Astrocyte (in vitro differentiated cells and primary cell): ENCODE data around the gene MUC6. TPM values are rescaled to one million over a fixed set of nuclear protein-coding genes. Genes with fewer than 3 reads are reported as not detected.
A peak's percentile ranks its signal among the peaks of the same experiment; 100 is the strongest.

Experiments
- DNase-seq: peaks from one replicate; pipeline ENCODE4 v3.0.0-alpha.2; 2010; ENCODE audit warnings: low read depth
- FAIRE-seq: peaks from 2 replicates; lab custom pipeline; 2011; peaks lifted over from hg19 to GRCh38; lab: Jason Lieb, UNC
- H2AFZ ChIP-seq: 2 replicates; pipeline ENCODE4 v1.6.0; 2012; ENCODE audit warnings: low read depth, low read length, inconsistent platforms
- H3K27ac ChIP-seq: 2 replicates; pipeline ENCODE4 v1.5.1; 2011; ENCODE audit warnings: low read depth, low read length, inconsistent platforms
- H3K27me3 ChIP-seq: 2 replicates; pipeline ENCODE4 v1.6.0; 2011; ENCODE audit warnings: low read length, inconsistent platforms; ENCODE audit not compliant: insufficient read depth
- H3K36me3 ChIP-seq: 2 replicates; pipeline ENCODE4 v1.5.1; 2011; ENCODE audit warnings: low read length, inconsistent platforms; ENCODE audit not compliant: insufficient read depth
- H3K4me1 ChIP-seq: 2 replicates; pipeline ENCODE4 v1.5.1; 2011; ENCODE audit warnings: low read length, inconsistent platforms; ENCODE audit not compliant: insufficient read depth
- H3K4me2 ChIP-seq: 2 replicates; pipeline ENCODE4 v1.6.0; 2012; ENCODE audit warnings: low read length, inconsistent platforms
- H3K4me3 ChIP-seq: 2 replicates; pipeline ENCODE4 v1.5.1; 2011; ENCODE audit warnings: low read depth, mild to moderate bottlenecking, low read length, inconsistent platforms; ENCODE audit not compliant: insufficient read depth
- H3K79me2 ChIP-seq: 2 replicates; pipeline ENCODE4 v1.6.0; 2012; ENCODE audit warnings: mild to moderate bottlenecking, low read length, inconsistent platforms; ENCODE audit not compliant: insufficient read depth
- H3K9ac ChIP-seq: 2 replicates; pipeline ENCODE4 v1.6.0; 2012; ENCODE audit warnings: mild to moderate bottlenecking, low read length, inconsistent platforms
- H3K9me3 ChIP-seq: 2 replicates; pipeline ENCODE4 v1.5.1; 2012; ENCODE audit warnings: low read depth, mild to moderate bottlenecking, low read length, inconsistent platforms; ENCODE audit not compliant: insufficient read depth
- H4K20me1 ChIP-seq: 2 replicates; pipeline ENCODE4 v1.6.0; 2012; ENCODE audit warnings: low read length, inconsistent platforms; ENCODE audit not compliant: insufficient read depth
- H3K27ac Mint-ChIP-seq: one replicate; pipeline ENCODE4 v1.8.0; 2021; ENCODE audit warnings: mild to moderate bottlenecking, mixed read lengths; ENCODE audit not compliant: unreplicated experiment
- H3K27me3 Mint-ChIP-seq: one replicate; pipeline ENCODE4 v1.8.0; 2021; ENCODE audit warnings: low read depth, mixed read lengths; ENCODE audit not compliant: unreplicated experiment
- H3K36me3 Mint-ChIP-seq: one replicate; pipeline ENCODE4 v1.8.0; 2021; ENCODE audit warnings: low read depth, mixed read lengths; ENCODE audit not compliant: unreplicated experiment
- H3K4me1 Mint-ChIP-seq: one replicate; pipeline ENCODE4 v1.8.0; 2021; ENCODE audit warnings: low read depth, mixed read lengths; ENCODE audit not compliant: unreplicated experiment
- H3K4me3 Mint-ChIP-seq: one replicate; pipeline ENCODE4 v1.8.0; 2021; ENCODE audit warnings: mild to moderate bottlenecking, moderate library complexity, mixed read lengths; ENCODE audit not compliant: unreplicated experiment
- H3K9me3 Mint-ChIP-seq: one replicate; pipeline ENCODE4 v1.8.0; 2021; ENCODE audit warnings: mild to moderate bottlenecking, mixed read lengths; ENCODE audit not compliant: unreplicated experiment
- EZH2 ChIP-seq: IDR thresholded peaks from 2 replicates; pipeline ENCODE4 v1.6.1; 2012; ENCODE audit warnings: mild to moderate bottlenecking, low read length, inconsistent platforms; ENCODE audit not compliant: insufficient read depth
- total RNA-seq: library from RNA; stranded (reverse); gene quantifications from 2 replicates; pipeline ENCODE4 v1.2.1, GENCODE V29; 2021
- TF ChIP-seq, protein P1 (sequence below): IDR thresholded peaks from 2 replicates; pipeline ENCODE4 v1.5.1; 2011; ENCODE audit warnings: low read depth, mild to moderate bottlenecking, inconsistent platforms, low read length, moderate library complexity; ENCODE audit not compliant: insufficient read depth

The MUC6 gene
- total RNA-seq, 1 donor from 2014 or later, result not detected

- Histone ChIP-seq H3K27ac (no peak overlapping the region), H2AFZ (no peak overlapping the region), H3K27me3 (peaks cover 4% of the 10 kb centered on the region), H4K20me1 (no peaks in the 10 kb centered on the region), H3K9me3 (no peaks in the 10 kb centered on the region), H3K79me2 (no peaks in the 10 kb centered on the region), H3K9ac (no peak overlapping the region), H3K36me3 (no peaks in the 10 kb centered on the region), H3K4me1 (peaks cover 20% of the 10 kb centered on the region), H3K4me3 (no peak overlapping the region), H3K4me2 (no peak overlapping the region)
- no peak for FAIRE-seq
- Mint-ChIP-seq H3K4me3 (no peak overlapping the region), H3K4me1 (peaks cover 5% of the 10 kb centered on the region), H3K27me3 (peaks cover 15% of the 10 kb centered on the region), H3K36me3 (no peaks in the 10 kb centered on the region), H3K9me3 (peaks cover 2% of the 10 kb centered on the region), H3K27ac (no peak overlapping the region)
- DNase-seq, result no peak
- no peak for TF ChIP-seq EZH2
- TF ChIP-seq, protein P1, sequence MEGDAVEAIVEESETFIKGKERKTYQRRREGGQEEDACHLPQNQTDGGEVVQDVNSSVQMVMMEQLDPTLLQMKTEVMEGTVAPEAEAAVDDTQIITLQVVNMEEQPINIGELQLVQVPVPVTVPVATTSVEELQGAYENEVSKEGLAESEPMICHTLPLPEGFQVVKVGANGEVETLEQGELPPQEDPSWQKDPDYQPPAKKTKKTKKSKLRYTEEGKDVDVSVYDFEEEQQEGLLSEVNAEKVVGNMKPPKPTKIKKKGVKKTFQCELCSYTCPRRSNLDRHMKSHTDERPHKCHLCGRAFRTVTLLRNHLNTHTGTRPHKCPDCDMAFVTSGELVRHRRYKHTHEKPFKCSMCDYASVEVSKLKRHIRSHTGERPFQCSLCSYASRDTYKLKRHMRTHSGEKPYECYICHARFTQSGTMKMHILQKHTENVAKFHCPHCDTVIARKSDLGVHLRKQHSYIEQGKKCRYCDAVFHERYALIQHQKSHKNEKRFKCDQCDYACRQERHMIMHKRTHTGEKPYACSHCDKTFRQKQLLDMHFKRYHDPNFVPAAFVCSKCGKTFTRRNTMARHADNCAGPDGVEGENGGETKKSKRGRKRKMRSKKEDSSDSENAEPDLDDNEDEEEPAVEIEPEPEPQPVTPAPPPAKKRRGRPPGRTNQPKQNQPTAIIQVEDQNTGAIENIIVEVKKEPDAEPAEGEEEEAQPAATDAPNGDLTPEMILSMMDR, result no peak
Observed at GRCh38 chr11:1069740-1070139, 33.2 kb upstream of the MUC6 start.

DNA sequence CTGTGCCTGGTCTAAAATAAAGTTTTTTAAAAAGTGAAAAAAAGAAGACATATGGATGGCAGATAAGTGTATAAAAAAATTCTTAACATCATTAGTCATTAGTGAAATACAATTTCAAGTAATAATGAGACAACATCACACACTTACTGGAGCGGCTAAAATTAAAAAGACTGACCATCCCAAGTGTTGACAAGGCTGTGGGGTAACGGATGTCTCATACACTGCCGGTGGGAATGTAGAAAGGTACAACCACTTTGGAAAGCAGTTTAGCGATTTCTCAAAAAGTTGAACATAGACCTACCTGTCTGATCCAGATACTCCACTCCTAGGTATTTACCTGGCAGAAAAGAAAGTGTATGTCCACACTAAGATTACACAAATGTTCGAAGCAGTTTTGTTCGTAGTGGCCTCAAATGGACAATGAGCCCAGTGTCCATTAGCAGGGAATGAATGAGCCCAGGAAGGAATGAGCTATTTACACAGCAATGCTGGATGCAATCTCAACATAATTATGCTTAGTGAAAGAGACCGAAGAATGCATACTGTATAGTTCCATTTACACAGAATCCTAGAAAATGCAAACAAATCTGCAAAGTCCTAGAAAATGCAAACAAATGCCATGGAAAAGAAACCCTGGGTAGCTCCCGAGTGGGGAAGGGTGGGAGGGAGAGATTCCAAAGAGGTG, 31.4 kb upstream of the MUC6 start:
- TF ChIP-seq, protein P1, result no peak
- TF ChIP-seq EZH2, result no peak
- no peaks in the 10 kb centered on the region for H3K79me2 ChIP-seq
- Mint-ChIP-seq H3K27me3 (peaks cover 24% of the 10 kb centered on the region), H3K36me3 (no peaks in the 10 kb centered on the region), H3K4me3 (no peak overlapping the region), H3K4me1 (peaks cover 5% of the 10 kb centered on the region), H3K9me3 (peaks cover 6% of the 10 kb centered on the region), H3K27ac (no peak overlapping the region)
- H3K9ac ChIP-seq, result no peak overlapping the region
- peaks cover 4% of the 10 kb centered on the region for H3K27me3 ChIP-seq
- H3K36me3 ChIP-seq, result no peaks in the 10 kb centered on the region
- no peaks in the 10 kb centered on the region for H4K20me1 ChIP-seq
- no peaks in the 10 kb centered on the region for H3K9me3 ChIP-seq
- H3K4me2 ChIP-seq, result no peak overlapping the region
- FAIRE-seq (no peak), DNase-seq (no peak)
- no peak overlapping the region for H3K27ac ChIP-seq
- H2AFZ ChIP-seq, result no peak overlapping the region
- peaks cover 15% of the 10 kb centered on the region for H3K4me1 ChIP-seq
- no peak overlapping the region for H3K4me3 ChIP-seq

DNA sequence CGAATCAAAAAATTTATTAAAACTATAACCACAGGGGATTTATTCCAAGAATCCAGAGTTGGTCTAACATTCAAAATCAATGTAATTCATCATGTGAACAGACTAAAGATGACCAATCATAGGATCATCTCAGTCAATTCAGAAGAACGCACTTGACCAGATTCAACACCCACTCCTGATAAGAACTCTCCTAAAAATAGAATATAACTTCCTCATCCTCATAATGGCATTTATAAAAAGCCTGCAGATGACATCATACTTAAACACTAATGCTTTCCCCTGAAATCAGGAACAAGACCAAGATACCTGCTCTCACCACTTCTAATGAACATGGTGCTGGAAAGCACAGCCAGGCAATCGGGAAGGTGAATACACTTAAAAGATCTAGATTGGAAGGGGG, 27.6 kb upstream of the MUC6 start:
- Histone ChIP-seq H3K79me2 (no peaks in the 10 kb centered on the region), H4K20me1 (no peaks in the 10 kb centered on the region), H3K4me1 (peaks cover 15% of the 10 kb centered on the region), H3K9ac (no peak overlapping the region), H3K36me3 (no peaks in the 10 kb centered on the region), H3K27ac (no peak overlapping the region), H3K4me3 (no peak overlapping the region), H3K27me3 (peaks cover 4% of the 10 kb centered on the region), H2AFZ (no peak overlapping the region), H3K9me3 (peaks cover 9% of the 10 kb centered on the region), H3K4me2 (no peak overlapping the region)
- no peak overlapping the region for H3K4me3 Mint-ChIP-seq
- no peak for FAIRE-seq
- DNase-seq, result peak; percentile 53
- no peak overlapping the region for H3K27ac Mint-ChIP-seq
- TF ChIP-seq, protein P1, result no peak
- no peak for TF ChIP-seq EZH2
- peaks cover 22% of the 10 kb centered on the region for H3K27me3 Mint-ChIP-seq
- peaks cover 6% of the 10 kb centered on the region for H3K4me1 Mint-ChIP-seq
- H3K9me3 Mint-ChIP-seq, result peaks cover 13% of the 10 kb centered on the region
- no peaks in the 10 kb centered on the region for H3K36me3 Mint-ChIP-seq
